Measurements from ENCODE around the gene PARD3. TPM values are rescaled to one million over a fixed set of nuclear protein-coding genes. Genes with fewer than 3 reads are reported as not detected.
A peak's percentile ranks its signal among the peaks of the same experiment; 100 is the strongest.

PARD3 gene
- total RNA-seq, 2 donors from 2014 or later = 59.6 to 74.6 TPM

GRCh38 chr10:34305189-34305588 lies 509.9 kb downstream of the PARD3 start:
- no peak overlapping the region for H3K27ac ChIP-seq (ENCODE audit: low read depth, low read length)
- Mint-ChIP-seq H3K27me3 (ENCODE audit: insufficient read depth) (no peaks in the 10 kb centered on the region), H3K27ac (no peak overlapping the region), H3K36me3 (ENCODE audit: low read depth) (peaks cover 22% of the 10 kb centered on the region), H3K4me3 (no peak overlapping the region), H3K4me1 (no peaks in the 10 kb centered on the region), H3K9me3 (no peaks in the 10 kb centered on the region)
- no peaks in the 10 kb centered on the region for H3K4me1 ChIP-seq (ENCODE audit: control insufficient read depth, insufficient read depth, low read length)
- peak; percentile 95 for DNase-seq
- 53 to 88% methylated on average over 3 to 6 of the region's 6 CpGs for WGBS, 2 experiments (ENCODE audit: insufficient coverage in 1 of 2, insufficient read length in 1 of 2)
- no peak overlapping the region for H3K4me3 ChIP-seq (ENCODE audit: low read length)
- TF ChIP-seq, protein P1, sequence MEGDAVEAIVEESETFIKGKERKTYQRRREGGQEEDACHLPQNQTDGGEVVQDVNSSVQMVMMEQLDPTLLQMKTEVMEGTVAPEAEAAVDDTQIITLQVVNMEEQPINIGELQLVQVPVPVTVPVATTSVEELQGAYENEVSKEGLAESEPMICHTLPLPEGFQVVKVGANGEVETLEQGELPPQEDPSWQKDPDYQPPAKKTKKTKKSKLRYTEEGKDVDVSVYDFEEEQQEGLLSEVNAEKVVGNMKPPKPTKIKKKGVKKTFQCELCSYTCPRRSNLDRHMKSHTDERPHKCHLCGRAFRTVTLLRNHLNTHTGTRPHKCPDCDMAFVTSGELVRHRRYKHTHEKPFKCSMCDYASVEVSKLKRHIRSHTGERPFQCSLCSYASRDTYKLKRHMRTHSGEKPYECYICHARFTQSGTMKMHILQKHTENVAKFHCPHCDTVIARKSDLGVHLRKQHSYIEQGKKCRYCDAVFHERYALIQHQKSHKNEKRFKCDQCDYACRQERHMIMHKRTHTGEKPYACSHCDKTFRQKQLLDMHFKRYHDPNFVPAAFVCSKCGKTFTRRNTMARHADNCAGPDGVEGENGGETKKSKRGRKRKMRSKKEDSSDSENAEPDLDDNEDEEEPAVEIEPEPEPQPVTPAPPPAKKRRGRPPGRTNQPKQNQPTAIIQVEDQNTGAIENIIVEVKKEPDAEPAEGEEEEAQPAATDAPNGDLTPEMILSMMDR (conservative IDR thresholded peaks at IDR 0.05) = peak; percentile 88
- peaks cover 23% of the 10 kb centered on the region for H3K36me3 ChIP-seq (ENCODE audit: control insufficient read depth, insufficient read depth, low read length)
- no peaks in the 10 kb centered on the region for H3K9me3 ChIP-seq (ENCODE audit: control insufficient read depth, low read length)
- H3K27me3 ChIP-seq (ENCODE audit: control insufficient read depth, insufficient read depth, low read length, poor library complexity, severe bottlenecking) = no peaks in the 10 kb centered on the region
- no peak overlapping the region for H3K9ac ChIP-seq (ENCODE audit: extremely low read depth, low read length, poor library complexity, severe bottlenecking)

DNA sequence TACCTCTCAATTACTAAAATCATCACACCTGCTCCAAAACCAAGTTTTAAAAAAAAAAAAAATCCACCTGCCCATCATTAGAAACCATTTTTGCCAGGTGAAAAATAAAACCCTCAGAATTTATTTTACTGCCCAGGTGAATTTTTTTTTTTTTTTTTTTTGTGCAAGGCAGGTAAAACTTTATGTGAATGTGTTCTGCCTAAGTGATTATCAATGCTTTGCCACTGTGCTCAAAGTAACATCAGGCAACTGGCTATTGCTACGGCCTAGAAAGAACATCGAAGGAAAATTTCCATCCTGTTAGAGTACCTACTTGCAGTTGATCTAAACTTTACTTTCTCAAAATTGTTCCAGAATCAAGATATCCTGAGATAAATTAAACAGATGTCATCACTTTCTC lies 512.1 kb downstream of the PARD3 start:
- WGBS, 2 experiments (ENCODE audit: insufficient coverage in 1 of 2, insufficient read length in 1 of 2) = 92 to 100% methylated on average over 2 of the region's 2 CpGs
- Histone ChIP-seq H3K36me3 (ENCODE audit: control insufficient read depth, insufficient read depth, low read length) (peaks cover 23% of the 10 kb centered on the region), H3K27me3 (ENCODE audit: control insufficient read depth, insufficient read depth, low read length, poor library complexity, severe bottlenecking) (no peaks in the 10 kb centered on the region), H3K27ac (ENCODE audit: low read depth, low read length) (no peak overlapping the region), H3K4me3 (ENCODE audit: low read length) (no peak overlapping the region), H3K4me1 (ENCODE audit: control insufficient read depth, insufficient read depth, low read length) (no peaks in the 10 kb centered on the region), H3K9me3 (ENCODE audit: control insufficient read depth, low read length) (no peaks in the 10 kb centered on the region), H3K9ac (ENCODE audit: extremely low read depth, low read length, poor library complexity, severe bottlenecking) (no peak overlapping the region)
- peaks cover 17% of the 10 kb centered on the region for H3K36me3 Mint-ChIP-seq (ENCODE audit: low read depth)
- H3K9me3 Mint-ChIP-seq = no peaks in the 10 kb centered on the region
- H3K27ac Mint-ChIP-seq = no peak overlapping the region
- H3K4me1 Mint-ChIP-seq = peaks cover 11% of the 10 kb centered on the region
- H3K27me3 Mint-ChIP-seq (ENCODE audit: insufficient read depth) = no peaks in the 10 kb centered on the region
- no peak overlapping the region for H3K4me3 Mint-ChIP-seq
- DNase-seq = no peak
- TF ChIP-seq, protein P1 (conservative IDR thresholded peaks at IDR 0.05) = no peak

DNA sequence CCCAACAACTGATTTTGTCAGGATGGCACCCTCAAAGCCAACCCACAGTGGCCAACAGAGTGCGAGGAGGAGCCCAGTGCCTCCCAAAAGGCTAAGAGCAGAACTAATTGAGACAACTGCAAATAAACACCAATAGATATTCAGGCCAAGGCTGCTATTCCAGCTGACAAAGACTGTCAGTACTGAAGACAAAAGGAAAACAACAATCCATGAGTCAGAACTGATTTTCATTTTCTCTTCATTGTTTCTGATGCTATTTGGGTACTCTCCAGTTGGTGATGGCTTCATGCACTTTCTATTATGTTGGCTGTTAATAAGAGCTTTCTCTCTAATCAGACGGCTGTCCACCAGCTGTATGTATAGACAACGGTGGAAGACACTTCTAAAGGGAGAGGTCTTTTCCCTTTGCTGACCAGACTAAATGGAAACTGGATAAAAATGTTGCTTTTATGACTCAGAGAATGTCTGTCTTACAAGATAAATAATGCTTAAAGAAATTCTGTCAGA lies 515.9 kb downstream of the PARD3 start:
- TF ChIP-seq, protein P1 (conservative IDR thresholded peaks at IDR 0.05) = no peak
- Histone ChIP-seq H3K27me3 (ENCODE audit: control insufficient read depth, insufficient read depth, low read length, poor library complexity, severe bottlenecking) (no peaks in the 10 kb centered on the region), H3K4me3 (ENCODE audit: low read length) (no peak overlapping the region), H3K9me3 (ENCODE audit: control insufficient read depth, low read length) (no peaks in the 10 kb centered on the region), H3K4me1 (ENCODE audit: control insufficient read depth, insufficient read depth, low read length) (no peaks in the 10 kb centered on the region), H3K36me3 (ENCODE audit: control insufficient read depth, insufficient read depth, low read length) (peaks cover 12% of the 10 kb centered on the region), H3K9ac (ENCODE audit: extremely low read depth, low read length, poor library complexity, severe bottlenecking) (no peak overlapping the region), H3K27ac (ENCODE audit: low read depth, low read length) (no peak overlapping the region)
- Mint-ChIP-seq H3K27ac (no peak overlapping the region), H3K4me3 (no peak overlapping the region), H3K4me1 (peaks cover 21% of the 10 kb centered on the region), H3K36me3 (ENCODE audit: low read depth) (peaks cover 3% of the 10 kb centered on the region), H3K9me3 (no peaks in the 10 kb centered on the region), H3K27me3 (ENCODE audit: insufficient read depth) (no peaks in the 10 kb centered on the region)
- WGBS, 2 experiments (ENCODE audit: insufficient coverage in 1 of 2, insufficient read length in 1 of 2) = 95% methylated on average over 3 of the region's 3 CpGs; no CpG with 5 or more reads in 1 of the 2 experiments
- no peak for DNase-seq

All from endodermal cell (in vitro differentiated cells).